Measurements from ENCODE around the gene SNAP47.

SNAP47 gene

DNA sequence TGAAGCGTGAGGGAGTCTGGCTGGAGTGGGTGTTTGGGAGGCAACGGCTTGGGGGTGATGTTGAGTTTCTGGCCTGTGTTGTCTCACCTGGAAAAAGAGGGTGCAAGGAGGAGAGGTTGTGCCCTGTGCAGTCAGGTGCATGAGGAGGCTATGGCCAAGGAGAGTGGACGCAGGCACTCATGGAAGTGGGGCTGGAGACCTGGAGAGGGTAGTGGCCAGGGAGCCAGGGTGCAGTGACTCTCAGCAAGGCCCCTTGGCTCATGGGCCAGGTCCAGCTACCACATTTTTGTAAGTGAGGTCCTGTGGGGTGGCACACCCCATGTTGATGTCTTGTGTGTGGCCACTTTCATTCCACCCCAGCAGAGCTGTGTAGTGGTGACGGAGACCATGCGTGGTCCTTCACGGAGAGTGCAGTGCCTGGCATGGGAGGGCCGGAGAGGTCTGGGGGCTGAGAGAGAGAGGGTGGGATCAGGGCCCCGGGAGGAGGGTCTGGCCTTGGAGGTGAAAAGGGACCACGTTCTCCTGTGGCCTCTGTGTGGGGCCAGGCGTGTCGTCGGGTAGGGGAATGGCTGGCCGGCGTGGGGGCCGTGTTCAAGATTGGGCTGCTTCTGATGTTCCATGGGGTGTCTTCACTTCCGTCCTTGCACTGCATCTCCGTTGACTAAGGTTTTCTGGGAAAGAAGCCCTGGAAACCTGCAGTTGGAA, 6.1 kb downstream of the SNAP47 start:
- TF ChIP-seq, protein P1, sequence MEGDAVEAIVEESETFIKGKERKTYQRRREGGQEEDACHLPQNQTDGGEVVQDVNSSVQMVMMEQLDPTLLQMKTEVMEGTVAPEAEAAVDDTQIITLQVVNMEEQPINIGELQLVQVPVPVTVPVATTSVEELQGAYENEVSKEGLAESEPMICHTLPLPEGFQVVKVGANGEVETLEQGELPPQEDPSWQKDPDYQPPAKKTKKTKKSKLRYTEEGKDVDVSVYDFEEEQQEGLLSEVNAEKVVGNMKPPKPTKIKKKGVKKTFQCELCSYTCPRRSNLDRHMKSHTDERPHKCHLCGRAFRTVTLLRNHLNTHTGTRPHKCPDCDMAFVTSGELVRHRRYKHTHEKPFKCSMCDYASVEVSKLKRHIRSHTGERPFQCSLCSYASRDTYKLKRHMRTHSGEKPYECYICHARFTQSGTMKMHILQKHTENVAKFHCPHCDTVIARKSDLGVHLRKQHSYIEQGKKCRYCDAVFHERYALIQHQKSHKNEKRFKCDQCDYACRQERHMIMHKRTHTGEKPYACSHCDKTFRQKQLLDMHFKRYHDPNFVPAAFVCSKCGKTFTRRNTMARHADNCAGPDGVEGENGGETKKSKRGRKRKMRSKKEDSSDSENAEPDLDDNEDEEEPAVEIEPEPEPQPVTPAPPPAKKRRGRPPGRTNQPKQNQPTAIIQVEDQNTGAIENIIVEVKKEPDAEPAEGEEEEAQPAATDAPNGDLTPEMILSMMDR (IDR thresholded peaks at IDR 0.05): no peak

DNA sequence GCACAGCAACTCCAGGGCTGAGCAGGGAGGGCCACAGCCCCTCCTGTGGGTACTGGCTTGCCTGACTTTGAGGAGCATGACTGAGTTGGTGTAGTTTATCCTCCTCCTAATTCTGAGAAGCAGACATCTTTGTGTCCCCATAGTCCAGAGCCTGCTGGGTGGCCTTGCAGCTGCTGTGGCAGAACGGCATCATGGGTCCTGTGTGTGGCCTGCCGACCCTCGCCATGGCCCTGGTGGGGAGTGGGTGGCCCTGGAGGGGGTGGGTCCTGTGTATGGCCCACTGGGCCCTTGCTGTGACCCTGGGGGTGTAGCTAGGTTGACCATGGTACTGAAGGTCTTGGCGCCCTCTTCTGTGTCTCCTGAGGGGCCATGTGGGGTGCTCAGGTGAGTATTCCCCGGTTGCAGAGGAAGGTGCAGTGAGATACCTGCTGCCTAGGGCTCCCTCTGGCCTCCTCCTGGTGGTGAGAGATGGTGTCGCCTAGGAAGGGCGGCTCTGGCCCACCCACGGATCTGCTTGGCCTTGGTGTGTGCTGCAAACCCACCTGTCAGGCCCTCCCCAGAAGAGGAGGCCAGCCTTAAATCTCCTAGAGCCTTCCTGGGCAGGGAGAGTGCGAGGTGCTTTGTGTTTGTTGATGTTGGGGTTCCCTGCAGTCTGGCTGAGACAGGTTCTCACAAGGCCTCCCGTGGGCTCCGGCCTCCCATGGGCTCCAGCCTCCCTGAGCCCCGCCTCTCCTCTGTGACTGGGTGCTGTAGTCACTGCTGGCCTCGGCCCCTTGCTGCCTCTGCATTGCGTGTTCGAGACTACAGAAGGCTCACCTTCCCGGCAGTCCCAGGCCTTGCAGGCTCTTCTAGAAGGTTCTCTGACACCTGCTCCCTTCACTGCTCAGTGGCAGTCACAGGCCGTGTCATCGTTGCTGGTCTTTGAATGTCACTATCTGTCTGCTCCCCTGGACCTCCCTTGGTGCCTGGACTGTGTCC, 7.8 kb downstream of the SNAP47 start:
- TF ChIP-seq, protein P1 (IDR thresholded peaks at IDR 0.05): no peak

DNA sequence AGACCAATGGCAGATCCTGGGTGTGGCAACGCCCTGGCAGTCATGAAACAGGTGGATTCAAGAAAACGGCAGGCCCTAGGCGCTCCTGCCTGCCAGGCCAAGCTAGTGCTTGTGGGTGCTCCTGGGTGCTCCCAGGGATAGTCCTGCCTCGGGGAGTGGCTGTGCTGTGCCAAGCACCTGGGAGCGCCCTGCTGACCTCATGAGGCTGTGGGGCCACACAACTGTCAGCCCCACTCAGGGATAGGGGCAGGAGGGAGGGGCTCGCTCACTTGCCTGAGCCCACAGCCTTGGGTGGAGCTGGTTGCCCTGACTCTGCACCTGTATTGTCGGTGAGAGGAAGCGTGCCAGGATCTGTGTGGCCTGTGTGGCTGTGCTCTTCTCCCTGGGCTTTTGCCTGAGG, 9.4 kb downstream of the SNAP47 start:
- TF ChIP-seq, protein P1 (IDR thresholded peaks at IDR 0.05): no peak

DNA sequence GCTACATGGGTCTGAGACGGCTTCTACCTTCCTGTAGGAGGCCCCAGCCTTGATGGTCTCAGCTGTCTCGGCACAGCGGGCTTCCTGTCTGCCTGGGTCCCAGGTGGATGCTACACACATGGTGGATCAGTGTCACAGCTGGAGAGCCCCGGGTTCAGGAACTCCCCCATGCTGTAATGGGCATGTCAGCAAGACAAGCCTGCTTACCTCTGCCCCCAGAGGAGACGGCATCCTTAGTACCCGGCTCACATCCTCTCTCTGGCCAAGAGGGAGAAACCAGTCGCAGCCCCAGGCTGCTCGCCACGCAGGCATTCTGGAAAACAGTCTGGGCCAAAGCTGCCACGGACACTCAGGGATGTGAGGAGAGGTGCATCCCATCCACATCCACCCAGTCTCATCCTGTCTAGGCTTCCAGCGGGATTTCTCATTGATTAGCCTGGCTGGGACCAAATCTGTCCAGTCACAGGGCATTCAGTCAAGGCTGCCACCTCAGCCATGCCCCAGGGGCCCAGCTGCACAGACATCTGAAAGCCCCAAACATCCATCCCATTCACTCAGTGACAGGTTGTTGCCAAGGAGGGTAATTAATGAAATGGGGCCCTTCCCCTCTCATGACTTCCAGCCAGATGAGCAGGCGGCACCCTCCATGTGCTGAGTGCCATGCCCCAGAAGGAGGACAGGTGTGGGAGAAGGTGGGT, 10.5 kb downstream of the SNAP47 start:
- TF ChIP-seq, protein P1 (IDR thresholded peaks at IDR 0.05): no peak

DNA sequence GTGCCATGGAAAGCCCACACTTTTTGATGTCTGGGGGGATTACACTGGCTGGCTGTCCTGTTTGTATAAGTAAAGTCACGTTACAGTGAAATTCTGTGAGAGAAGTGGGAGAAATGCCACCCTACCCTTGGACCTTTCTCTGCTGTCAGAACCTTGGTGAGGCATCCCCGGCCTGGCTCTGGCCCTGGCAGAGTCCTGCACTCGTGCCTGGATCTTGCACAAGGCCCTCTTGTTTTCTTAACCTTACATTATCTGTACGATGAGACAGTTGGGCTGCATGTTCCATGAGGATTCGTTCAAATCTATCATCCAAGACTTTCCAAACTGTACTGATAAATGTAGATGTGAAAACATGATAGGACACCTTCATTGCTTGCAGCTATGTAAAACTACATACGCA, 11.4 kb downstream of the SNAP47 start:
- TF ChIP-seq, protein P1 (IDR thresholded peaks at IDR 0.05): no peak

DNA sequence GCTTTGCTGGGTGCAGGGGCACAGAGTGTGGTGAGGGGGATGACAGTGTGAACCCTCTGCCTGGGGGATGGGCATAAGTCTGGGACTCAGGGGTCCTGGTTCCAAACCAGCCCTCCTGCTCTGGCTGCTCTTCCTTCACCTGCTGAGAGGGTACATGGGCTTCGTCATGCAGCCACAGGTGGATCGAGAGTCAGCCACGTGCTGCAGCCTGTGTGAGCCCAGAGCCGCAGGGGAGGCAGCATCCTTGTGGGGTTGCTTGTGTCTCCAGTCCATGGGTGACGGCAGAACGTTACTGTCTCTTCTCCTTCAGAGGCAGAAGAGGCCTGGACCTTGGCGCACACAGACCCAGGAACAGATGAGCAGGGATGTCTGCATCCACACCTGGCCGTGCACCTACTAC, 12.1 kb downstream of the SNAP47 start:
- TF ChIP-seq, protein P1 (IDR thresholded peaks at IDR 0.05): no peak

DNA sequence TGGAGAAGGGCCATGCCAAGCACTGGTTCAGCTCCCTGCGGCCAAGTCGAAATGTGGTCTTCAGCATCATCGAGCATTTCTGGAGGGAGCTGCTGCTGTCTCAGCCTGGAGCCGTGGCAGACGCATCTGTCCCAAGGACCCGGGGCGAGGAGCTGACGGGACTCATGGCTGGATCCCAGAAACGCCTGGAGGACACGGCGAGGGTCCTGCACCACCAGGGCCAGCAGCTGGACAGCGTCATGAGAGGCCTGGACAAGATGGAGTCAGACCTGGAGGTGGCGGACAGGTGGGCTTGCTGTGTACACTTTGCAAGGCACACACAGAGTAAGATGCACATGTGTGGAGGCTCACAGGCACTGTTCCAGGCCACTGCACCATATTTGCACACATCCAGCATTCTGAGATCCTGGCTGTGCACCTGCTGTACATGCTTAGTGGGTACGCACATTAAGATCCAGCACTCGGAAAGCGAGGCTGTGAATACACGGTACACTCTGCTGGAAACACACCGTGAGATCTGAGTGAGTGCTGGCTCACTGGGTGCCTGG, 12.8 kb downstream of the SNAP47 start:
- TF ChIP-seq, protein P1 (IDR thresholded peaks at IDR 0.05): no peak
